ENCODE measurements around the gene CDH4.

The CDH4 gene

DNA sequence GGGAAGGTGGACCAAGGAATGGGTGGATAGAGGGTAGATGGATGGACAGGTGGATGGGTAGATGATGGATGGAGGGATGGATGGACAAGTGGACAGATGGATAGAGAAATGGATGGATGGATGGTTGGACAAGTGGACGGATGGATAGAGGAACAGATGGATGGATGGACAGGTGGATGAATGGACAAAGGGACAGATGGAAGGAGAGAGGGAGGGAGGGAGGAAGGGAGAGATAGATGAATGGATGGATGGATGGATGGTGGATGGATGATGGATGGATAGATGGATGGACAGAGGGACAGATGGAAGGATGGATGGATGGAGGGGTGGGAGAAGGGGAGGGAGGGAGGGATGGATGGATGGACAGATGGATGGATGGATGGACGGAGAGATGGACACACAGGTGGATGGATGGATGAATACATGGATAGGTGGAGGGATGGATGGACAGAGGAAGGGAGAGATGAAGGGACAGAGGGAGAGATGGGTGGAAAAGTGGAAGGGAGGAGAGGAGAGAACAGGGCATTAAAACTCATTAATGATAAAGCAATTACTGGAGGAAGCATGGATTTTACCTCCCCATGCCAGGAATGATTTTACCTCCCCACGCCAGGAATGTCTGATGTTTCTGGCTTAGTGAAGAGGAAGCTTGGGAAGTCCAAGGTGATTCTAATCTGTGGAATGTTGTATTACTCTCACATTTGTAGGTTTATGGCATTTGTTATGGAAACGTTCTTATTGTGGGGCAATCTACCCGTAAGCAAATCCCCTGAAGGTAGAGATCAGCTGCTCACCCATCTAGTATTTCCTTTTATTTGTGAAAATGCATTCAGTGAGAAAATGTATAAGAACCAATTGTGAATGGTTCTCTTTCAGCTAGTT, 430.3 kb downstream of the CDH4 start:
- peaks cover 0 to 5% (median 0%) of the 10 kb centered on the region in 5 donors for H3K9me3 ChIP-seq (ENCODE audit: control insufficient read depth in 5 of 5, low read length in 5 of 5)
- no peaks in the 10 kb centered on the region for H3K36me3 ChIP-seq (ENCODE audit: control insufficient read depth in 5 of 5, insufficient read depth in 5 of 5, low read length in 5 of 5)
- H3K27ac ChIP-seq (ENCODE audit: low read depth, low read length), result no peak overlapping the region
- H3K4me1 ChIP-seq (ENCODE audit: control insufficient read depth in 5 of 5, insufficient read depth in 5 of 5, low read length in 5 of 5), result peaks cover 0 to 4% (median 0%) of the 10 kb centered on the region in 5 donors
- H3K4me3 ChIP-seq (ENCODE audit: low read depth in 1 of 5, low read length in 5 of 5), result no peak overlapping the region
- H3K9ac ChIP-seq (ENCODE audit: low read length in 5 of 5), result no peak overlapping the region
- H3K27me3 ChIP-seq (ENCODE audit: control insufficient read depth in 5 of 5, insufficient read depth in 4 of 5, low read length in 5 of 5), result peaks cover 0 to 35% (median 16%) of the 10 kb centered on the region in 5 donors

DNA sequence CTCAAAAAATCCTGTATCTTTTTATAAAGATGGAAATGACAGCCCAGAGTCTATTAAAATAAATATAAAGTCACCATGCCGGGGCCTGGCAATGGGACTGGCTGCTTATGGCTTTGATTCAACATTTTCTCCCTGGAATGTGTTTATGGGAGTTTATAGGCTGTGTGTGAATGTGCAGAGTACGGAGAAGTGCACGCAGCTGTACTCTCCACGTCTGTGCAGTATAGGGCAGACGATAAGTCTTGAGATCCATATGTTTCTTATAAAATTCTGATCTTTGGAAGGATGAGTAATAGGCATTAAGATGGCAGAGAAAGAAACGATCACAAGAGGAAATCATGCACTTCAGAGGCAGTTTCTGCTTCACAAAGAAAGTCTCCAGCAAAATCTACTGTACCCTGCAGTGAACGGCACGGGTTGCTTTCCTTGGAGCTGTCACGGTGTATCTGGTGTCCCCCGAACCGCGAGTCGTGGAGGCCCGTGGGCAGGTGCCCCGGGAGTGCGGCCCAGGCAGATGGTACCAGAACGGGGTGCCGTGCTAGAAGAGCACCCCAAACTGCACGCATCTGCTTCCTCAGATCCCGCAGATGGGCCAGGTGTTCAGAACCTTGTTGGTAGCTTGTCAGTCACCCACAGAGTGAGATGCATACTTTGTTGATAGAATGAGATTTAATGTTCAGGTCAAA, 431.1 kb downstream of the CDH4 start:
- no peak overlapping the region for H3K27ac ChIP-seq (ENCODE audit: low read depth, low read length)
- H3K9ac ChIP-seq (ENCODE audit: low read length in 5 of 5), result no peak overlapping the region
- peaks cover 0 to 5% (median 0%) of the 10 kb centered on the region in 5 donors for H3K9me3 ChIP-seq (ENCODE audit: control insufficient read depth in 5 of 5, low read length in 5 of 5)
- no peak overlapping the region for H3K4me3 ChIP-seq (ENCODE audit: low read depth in 1 of 5, low read length in 5 of 5)
- no peaks in the 10 kb centered on the region for H3K36me3 ChIP-seq (ENCODE audit: control insufficient read depth in 5 of 5, insufficient read depth in 5 of 5, low read length in 5 of 5)
- peaks cover 0 to 4% (median 0%) of the 10 kb centered on the region in 5 donors for H3K4me1 ChIP-seq (ENCODE audit: control insufficient read depth in 5 of 5, insufficient read depth in 5 of 5, low read length in 5 of 5)
- peaks cover under 1 to 38% (median 17%) of the 10 kb centered on the region in 5 donors for H3K27me3 ChIP-seq (ENCODE audit: control insufficient read depth in 5 of 5, insufficient read depth in 4 of 5, low read length in 5 of 5)

GRCh38 chr20:61683721-61684120, 431.7 kb downstream of the CDH4 start:
- Histone ChIP-seq H3K36me3 (ENCODE audit: control insufficient read depth in 5 of 5, insufficient read depth in 5 of 5, low read length in 5 of 5) (no peaks in the 10 kb centered on the region), H3K4me1 (ENCODE audit: control insufficient read depth in 5 of 5, insufficient read depth in 5 of 5, low read length in 5 of 5) (peaks cover 0 to 4% (median 0%) of the 10 kb centered on the region in 5 donors), H3K9ac (ENCODE audit: low read length in 5 of 5) (no peak overlapping the region), H3K4me3 (ENCODE audit: low read depth in 1 of 5, low read length in 5 of 5) (no peak overlapping the region), H3K27ac (ENCODE audit: low read depth, low read length) (no peak overlapping the region), H3K27me3 (ENCODE audit: control insufficient read depth in 5 of 5, insufficient read depth in 4 of 5, low read length in 5 of 5) (peaks cover 4 to 41% (median 20%) of the 10 kb centered on the region in 5 donors), H3K9me3 (ENCODE audit: control insufficient read depth in 5 of 5, low read length in 5 of 5) (peaks cover 0 to 5% (median 0%) of the 10 kb centered on the region in 5 donors)

DNA sequence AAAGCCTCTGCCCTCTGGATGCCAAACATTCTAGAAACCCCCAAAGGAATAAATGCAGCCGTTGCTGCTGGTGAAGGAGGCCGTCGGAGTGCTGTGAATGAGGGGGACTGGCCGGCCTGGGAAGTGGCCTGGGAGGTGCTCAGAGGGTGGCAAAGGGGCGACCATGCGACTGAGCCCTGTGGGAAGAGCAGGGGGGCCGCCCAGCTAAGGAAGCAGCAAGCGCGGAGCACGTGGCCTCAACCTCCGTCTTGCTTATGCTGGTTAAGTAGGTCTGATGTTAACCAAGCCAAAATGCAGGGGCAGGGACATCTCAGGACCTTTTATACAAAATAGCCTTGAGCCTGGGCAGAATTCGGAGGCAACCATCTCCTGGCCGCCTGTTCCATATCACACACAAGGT, 432.1 kb downstream of the CDH4 start:
- Histone ChIP-seq H3K27me3 (ENCODE audit: control insufficient read depth in 5 of 5, insufficient read depth in 4 of 5, low read length in 5 of 5) (peaks cover 4 to 41% (median 20%) of the 10 kb centered on the region in 5 donors), H3K4me1 (ENCODE audit: control insufficient read depth in 5 of 5, insufficient read depth in 5 of 5, low read length in 5 of 5) (peaks cover 0 to 4% (median 0%) of the 10 kb centered on the region in 5 donors), H3K9me3 (ENCODE audit: control insufficient read depth in 5 of 5, low read length in 5 of 5) (peaks cover 0 to 5% (median 0%) of the 10 kb centered on the region in 5 donors), H3K9ac (ENCODE audit: low read length in 5 of 5) (no peak overlapping the region), H3K27ac (ENCODE audit: low read depth, low read length) (no peak overlapping the region), H3K4me3 (ENCODE audit: low read depth in 1 of 5, low read length in 5 of 5) (no peak overlapping the region), H3K36me3 (ENCODE audit: control insufficient read depth in 5 of 5, insufficient read depth in 5 of 5, low read length in 5 of 5) (no peaks in the 10 kb centered on the region)

DNA sequence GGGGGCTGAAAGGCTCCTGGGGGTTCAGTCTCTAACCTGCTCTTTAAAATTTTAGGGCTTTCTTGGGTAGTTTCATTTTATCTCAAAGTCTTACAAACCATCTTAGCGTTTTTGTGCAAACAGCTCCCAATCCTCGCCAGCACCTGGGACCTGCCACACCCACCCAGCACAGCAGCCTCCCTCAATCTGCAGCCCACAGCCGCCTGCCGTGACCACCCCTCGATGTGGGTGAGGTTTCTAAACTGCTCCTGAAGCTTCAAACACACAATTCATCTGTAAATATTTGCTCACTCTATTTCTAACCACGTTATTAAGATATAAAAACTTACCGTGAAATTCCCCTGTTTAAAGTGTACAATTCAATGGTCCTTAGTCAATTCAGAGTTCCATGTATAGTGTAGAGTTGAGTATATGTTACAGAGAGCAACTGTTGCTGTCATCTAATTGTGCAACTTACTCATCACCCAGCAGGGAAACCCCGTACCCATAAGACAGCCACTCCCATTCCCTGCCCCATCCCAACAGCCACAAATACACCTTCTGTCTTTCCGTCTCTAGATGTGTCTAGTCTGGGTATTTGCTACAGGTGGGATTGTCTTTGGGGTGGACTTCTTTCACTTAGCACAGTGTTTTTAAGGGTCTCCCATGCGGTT, 432.6 kb downstream of the CDH4 start:
- Histone ChIP-seq H3K4me1 (ENCODE audit: control insufficient read depth in 5 of 5, insufficient read depth in 5 of 5, low read length in 5 of 5) (peaks cover 0 to 4% (median 0%) of the 10 kb centered on the region in 5 donors), H3K27me3 (ENCODE audit: control insufficient read depth in 5 of 5, insufficient read depth in 4 of 5, low read length in 5 of 5) (peaks cover 4 to 42% (median 18%) of the 10 kb centered on the region in 5 donors), H3K9ac (ENCODE audit: low read length in 5 of 5) (no peak overlapping the region), H3K9me3 (ENCODE audit: control insufficient read depth in 5 of 5, low read length in 5 of 5) (peaks cover 0 to 5% (median 0%) of the 10 kb centered on the region in 5 donors), H3K4me3 (ENCODE audit: low read depth in 1 of 5, low read length in 5 of 5) (no peak overlapping the region), H3K36me3 (ENCODE audit: control insufficient read depth in 5 of 5, insufficient read depth in 5 of 5, low read length in 5 of 5) (no peaks in the 10 kb centered on the region), H3K27ac (ENCODE audit: low read depth, low read length) (no peak overlapping the region)

DNA sequence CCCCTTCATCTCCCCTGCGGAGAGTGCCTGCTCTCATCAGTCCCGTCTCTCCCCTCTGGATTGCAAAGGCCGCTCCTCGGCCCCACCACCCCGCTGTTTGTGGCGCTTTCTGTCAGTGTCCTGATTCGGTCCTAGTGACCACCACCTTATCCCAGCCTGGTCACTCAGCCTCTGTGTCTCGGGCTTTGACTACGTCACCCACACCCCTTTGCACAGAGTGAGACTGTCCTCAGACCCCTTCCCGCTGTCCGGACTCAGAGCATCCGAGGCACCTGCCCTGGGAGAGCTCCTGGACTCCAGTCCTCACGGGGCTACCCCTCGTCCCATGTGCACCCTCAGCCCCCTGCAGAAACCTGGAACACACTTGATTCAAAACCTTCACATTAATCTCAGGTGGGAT, 433.4 kb downstream of the CDH4 start:
- no peak overlapping the region for H3K27ac ChIP-seq (ENCODE audit: low read depth, low read length)
- H3K4me1 ChIP-seq (ENCODE audit: control insufficient read depth in 5 of 5, insufficient read depth in 5 of 5, low read length in 5 of 5), result peaks cover 0 to 4% (median 0%) of the 10 kb centered on the region in 5 donors
- H3K9ac ChIP-seq (ENCODE audit: low read length in 5 of 5), result no peak overlapping the region
- no peak overlapping the region for H3K4me3 ChIP-seq (ENCODE audit: low read depth in 1 of 5, low read length in 5 of 5)
- peaks cover 4 to 47% (median 23%) of the 10 kb centered on the region in 5 donors for H3K27me3 ChIP-seq (ENCODE audit: control insufficient read depth in 5 of 5, insufficient read depth in 4 of 5, low read length in 5 of 5)
- H3K36me3 ChIP-seq (ENCODE audit: control insufficient read depth in 5 of 5, insufficient read depth in 5 of 5, low read length in 5 of 5), result no peaks in the 10 kb centered on the region
- peaks cover 0 to 5% (median 0%) of the 10 kb centered on the region in 5 donors for H3K9me3 ChIP-seq (ENCODE audit: control insufficient read depth in 5 of 5, low read length in 5 of 5)

DNA sequence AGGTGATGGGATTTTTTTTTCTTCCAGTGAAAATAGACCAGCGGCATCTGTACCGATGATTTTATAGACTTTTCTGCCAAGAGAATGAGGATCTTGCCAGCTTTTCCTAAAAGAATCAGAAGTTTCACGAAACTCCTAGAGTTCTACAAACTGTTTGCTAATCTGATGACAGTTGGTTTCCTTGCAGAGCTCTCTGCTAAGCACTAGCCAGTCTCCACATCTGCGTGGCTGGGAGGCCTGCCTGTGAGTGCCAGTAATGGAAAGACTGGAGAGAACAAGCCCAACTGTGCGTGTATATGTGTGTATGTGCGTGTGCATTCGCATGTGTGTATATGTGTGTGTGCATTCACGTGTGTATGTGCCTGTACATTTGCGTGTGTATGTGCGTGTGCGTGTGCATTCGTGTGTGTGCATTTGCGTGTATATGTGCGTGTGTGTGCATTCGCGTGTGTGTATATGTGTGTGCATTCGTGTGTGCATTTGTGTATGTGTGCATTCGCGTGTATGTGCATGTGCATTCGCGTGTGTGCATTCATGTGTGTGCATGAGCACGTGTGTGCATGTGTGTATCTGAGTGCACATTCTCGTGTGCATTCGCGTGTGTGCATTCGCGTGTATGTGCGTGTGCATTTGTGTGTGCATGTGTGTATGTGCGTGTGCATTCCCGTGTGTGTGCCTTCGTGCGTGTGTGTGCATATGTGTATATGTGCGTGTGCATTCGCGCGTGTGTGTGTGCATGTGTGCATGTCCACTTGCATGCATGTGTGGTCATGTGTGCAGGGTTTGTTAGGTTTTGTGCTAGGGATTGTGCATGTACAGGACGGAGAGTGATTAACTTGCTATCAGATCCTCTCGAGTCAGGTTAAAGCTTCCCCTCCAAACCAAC, 434.2 kb downstream of the CDH4 start:
- Histone ChIP-seq H3K27ac (ENCODE audit: low read depth, low read length) (no peak overlapping the region), H3K4me1 (ENCODE audit: control insufficient read depth in 5 of 5, insufficient read depth in 5 of 5, low read length in 5 of 5) (peaks cover 0 to 4% (median 0%) of the 10 kb centered on the region in 5 donors), H3K4me3 (ENCODE audit: low read depth in 1 of 5, low read length in 5 of 5) (no peak overlapping the region), H3K36me3 (ENCODE audit: control insufficient read depth in 5 of 5, insufficient read depth in 5 of 5, low read length in 5 of 5) (no peaks in the 10 kb centered on the region), H3K9ac (ENCODE audit: low read length in 5 of 5) (no peak overlapping the region), H3K27me3 (ENCODE audit: control insufficient read depth in 5 of 5, insufficient read depth in 4 of 5, low read length in 5 of 5) (peaks cover 4 to 48% (median 21%) of the 10 kb centered on the region in 5 donors), H3K9me3 (ENCODE audit: control insufficient read depth in 5 of 5, low read length in 5 of 5) (peaks cover 0 to 5% (median 0%) of the 10 kb centered on the region in 5 donors)

DNA sequence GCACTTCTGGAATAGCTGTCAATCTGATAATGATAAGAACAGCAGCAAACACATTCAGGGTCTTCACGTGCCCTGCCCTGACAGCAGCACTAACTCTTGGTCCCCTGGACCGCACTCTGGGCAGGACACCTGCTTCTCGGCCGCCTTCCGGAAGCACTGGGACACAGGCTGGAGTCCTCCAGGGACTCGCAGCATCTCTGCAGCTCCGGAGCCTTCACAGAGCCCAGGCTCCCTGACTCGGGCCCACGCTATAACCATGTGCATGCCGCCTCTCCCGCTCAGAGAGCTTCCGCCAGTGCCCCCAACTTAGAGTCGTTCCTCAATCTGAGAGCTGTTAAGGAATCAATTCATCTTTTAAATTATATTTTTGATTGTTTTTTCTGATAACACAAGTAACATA, 436.4 kb downstream of the CDH4 start:
- Histone ChIP-seq H3K9me3 (ENCODE audit: control insufficient read depth in 5 of 5, low read length in 5 of 5) (peaks cover 0 to 5% (median 0%) of the 10 kb centered on the region in 5 donors), H3K36me3 (ENCODE audit: control insufficient read depth in 5 of 5, insufficient read depth in 5 of 5, low read length in 5 of 5) (no peaks in the 10 kb centered on the region), H3K27me3 (ENCODE audit: control insufficient read depth in 5 of 5, insufficient read depth in 4 of 5, low read length in 5 of 5) (peaks cover 4 to 43% (median 18%) of the 10 kb centered on the region in 5 donors), H3K27ac (ENCODE audit: low read depth, low read length) (no peak overlapping the region), H3K9ac (ENCODE audit: low read length in 5 of 5) (no peak overlapping the region), H3K4me1 (ENCODE audit: control insufficient read depth in 5 of 5, insufficient read depth in 5 of 5, low read length in 5 of 5) (peaks cover 0 to 4% (median 0%) of the 10 kb centered on the region in 5 donors), H3K4me3 (ENCODE audit: low read depth in 1 of 5, low read length in 5 of 5) (no peak overlapping the region)

DNA sequence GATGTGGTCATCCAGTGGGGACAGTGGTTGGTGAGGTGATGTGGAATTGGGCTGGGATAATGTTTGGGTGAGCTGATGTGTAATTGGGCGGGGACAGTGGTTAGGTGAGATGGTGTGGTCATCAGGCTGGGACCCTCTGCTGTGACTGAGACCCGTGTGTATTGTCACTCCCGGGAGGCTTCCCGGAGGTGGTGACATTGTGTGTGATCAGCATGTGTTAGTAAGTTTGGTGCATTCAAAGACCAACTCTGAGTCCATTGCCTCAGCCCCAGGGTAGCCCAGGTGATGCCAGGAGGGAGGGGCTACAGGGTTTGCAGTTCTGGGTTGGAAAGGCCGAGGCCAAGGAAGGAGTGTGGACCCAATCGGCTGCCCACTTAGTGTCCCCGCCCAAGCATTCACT, 438.1 kb downstream of the CDH4 start:
- H3K9me3 ChIP-seq (ENCODE audit: control insufficient read depth in 5 of 5, low read length in 5 of 5), result peaks cover 0 to 5% (median 0%) of the 10 kb centered on the region in 5 donors
- H3K4me3 ChIP-seq (ENCODE audit: low read depth in 1 of 5, low read length in 5 of 5), result no peak overlapping the region
- H3K4me1 ChIP-seq (ENCODE audit: control insufficient read depth in 5 of 5, insufficient read depth in 5 of 5, low read length in 5 of 5), result peaks cover 0 to 4% (median 0%) of the 10 kb centered on the region in 5 donors
- peaks cover 4 to 32% (median 18%) of the 10 kb centered on the region in 5 donors for H3K27me3 ChIP-seq (ENCODE audit: control insufficient read depth in 5 of 5, insufficient read depth in 4 of 5, low read length in 5 of 5)
- H3K9ac ChIP-seq (ENCODE audit: low read length in 5 of 5), result no peak overlapping the region
- no peaks in the 10 kb centered on the region for H3K36me3 ChIP-seq (ENCODE audit: control insufficient read depth in 5 of 5, insufficient read depth in 5 of 5, low read length in 5 of 5)
- H3K27ac ChIP-seq (ENCODE audit: low read depth, low read length), result no peak overlapping the region

All from subcutaneous abdominal adipose tissue (tissue), 5 donors.